ENCODE results near the gene OR2Z1.

The OR2Z1 gene

DNA sequence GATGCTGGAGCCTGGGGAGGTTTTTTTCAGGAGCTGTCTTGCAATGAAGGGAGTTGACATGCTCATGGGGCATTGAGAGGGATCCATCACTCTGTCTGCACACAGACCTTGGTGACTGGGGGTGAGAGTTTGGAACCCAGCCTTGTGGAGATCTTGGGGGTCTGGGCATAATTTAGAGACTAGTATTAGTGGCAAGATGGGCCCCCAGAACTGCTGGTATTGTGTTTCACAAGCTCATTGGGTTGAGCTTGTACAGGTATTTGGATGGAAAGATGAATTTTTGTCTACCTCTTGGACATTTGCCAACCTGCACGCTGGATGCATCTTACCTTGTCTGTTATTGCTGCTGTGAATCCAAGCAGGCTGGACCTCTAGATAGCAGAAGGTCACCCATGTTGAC, at the start of gene OR2Z1:
TSS of gene OR2Z1 (plus strand) at position 301 of the 400 bp plus-strand sequence. CDS start 9,395 bp downstream, outside the sequence.
- DNase-seq (ENCODE audit: low read depth): no peak

- no peak for DNase-seq (ENCODE audit: low read depth)
These were observed 48.0 kb upstream of the OR2Z1 start for GRCh38 chr19:8673276-8673891.

- DNase-seq (ENCODE audit: low read depth): no peak
These were observed 46.4 kb upstream of the OR2Z1 start for GRCh38 chr19:8675066-8675465.

DNA sequence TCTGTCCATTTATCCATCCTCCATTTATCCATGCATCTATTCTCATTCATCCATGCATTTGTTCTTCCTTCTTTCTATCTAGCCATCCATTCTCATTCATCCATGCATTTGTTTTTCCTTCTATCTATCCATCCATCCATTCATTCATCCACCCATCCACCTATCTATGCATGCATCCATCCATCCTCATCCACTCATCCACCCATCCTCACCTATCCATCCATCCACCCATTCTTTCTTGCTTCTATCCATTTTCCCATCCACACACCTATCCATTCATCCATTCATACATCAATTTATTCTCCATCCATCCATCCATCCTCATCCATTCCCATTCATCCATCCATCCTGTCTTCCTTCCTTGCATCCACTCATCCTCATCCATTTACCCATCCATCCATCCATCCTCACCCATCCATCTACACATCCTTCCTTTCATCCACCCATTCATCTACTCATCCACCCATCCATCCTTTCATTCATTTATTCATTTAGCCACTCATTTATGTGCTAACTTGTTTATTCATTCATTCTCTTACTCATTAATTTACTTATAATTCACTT, 43.1 kb upstream of the OR2Z1 start:
- no peak for DNase-seq (ENCODE audit: low read depth)

DNA sequence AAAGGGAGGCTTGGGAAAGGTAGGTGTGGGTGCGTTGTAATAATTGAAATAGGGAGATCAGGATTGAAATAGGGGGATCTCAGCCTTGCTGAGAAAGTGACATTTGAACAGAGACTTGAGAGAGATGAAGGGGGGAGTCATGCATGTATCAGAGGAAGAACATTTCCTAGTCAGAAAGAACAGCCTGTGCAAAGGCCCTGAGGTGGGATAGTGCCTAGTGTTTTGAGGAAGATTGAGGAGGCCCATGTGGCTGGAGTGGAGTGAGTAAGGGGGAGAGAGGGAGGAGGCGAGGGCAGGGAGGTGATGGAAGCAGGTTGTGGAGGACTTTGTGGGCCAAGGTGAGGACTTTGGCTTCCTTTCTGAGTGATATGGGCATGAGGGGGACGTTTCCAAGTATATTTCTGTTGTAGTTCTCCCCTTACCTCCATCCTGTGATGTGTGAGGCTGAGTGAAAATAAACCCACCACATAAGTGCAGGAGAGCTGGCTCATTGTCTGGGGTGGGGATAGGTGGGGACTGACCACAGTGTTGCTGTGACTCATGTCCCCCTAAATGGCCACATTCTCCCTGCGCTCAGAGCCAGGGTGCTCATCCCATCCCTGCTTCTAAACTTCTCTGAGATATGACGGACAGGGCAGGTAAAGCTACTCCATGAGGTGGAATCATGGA, 40.6 kb upstream of the OR2Z1 start:
- no peak for DNase-seq (ENCODE audit: low read depth)

DNA sequence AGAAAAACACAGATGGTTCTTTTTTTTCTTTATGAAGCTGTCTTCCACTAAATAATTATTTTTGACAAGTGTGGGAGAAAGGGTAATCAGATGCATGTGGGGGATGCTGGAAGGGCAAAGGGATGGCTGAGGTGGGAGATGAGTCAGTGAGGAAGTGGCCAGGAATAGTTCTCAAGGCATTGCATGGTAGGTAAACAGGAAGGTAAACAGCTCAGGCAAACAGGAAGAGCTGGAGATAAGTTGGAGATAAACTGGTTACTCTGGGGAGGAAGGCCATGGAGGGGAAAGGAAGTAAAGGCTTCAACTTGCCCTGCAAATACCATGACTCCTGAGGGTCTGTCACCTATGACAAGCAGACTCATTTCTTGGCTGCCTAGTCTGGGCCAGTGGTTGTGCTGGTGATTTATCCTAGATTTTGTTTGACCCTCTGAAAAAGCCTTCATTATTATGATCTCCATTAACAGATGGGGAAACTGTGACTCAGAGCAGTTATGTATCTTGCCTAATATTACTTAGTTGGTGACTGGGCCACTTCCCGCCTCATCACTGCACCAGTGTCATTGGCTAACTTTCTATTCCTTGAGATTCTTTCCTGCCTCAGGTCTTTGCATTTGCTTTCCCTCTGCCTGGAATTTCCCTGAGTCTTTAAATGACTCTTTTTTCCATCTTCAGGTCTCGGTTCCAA, 39.9 kb upstream of the OR2Z1 start:
- DNase-seq (ENCODE audit: low read depth): no peak

DNA sequence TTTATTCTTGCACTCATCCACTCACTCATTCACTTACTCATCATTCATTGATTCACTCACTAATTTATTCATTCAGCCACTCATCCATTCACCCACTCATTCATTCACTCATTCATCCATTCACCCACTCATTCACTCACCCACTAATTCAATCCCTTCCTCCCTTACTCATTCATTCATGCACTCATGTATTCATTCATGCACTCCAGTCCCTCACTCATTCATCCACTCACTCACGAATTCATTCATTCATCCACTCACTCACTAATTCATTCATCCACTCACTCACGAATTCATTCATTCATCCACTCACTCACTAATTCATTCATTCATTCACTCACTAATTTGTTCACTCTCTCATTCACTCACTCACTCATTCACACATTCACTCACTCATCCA, 39.0 kb upstream of the OR2Z1 start:
- DNase-seq (ENCODE audit: low read depth): no peak

DNA sequence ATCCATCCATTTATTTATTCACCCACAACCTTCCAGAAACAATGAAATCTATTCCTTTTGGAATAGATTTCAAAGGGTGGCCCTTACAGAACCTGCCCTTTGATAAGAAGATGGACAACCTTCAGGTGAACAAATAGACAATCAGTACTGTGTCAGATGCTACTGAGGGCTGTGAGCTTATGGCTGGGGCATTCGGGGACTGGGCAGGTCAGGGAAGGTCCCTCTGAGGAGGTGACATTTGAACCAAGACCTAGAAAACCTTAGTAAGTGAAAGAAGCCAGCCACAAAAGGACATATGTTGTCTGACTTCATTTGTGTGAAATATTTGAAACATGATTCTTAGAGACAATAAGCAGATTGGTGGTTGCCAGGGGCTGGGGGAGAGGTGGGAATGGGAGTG, 38.5 kb upstream of the OR2Z1 start:
- DNase-seq (ENCODE audit: low read depth): no peak

DNA sequence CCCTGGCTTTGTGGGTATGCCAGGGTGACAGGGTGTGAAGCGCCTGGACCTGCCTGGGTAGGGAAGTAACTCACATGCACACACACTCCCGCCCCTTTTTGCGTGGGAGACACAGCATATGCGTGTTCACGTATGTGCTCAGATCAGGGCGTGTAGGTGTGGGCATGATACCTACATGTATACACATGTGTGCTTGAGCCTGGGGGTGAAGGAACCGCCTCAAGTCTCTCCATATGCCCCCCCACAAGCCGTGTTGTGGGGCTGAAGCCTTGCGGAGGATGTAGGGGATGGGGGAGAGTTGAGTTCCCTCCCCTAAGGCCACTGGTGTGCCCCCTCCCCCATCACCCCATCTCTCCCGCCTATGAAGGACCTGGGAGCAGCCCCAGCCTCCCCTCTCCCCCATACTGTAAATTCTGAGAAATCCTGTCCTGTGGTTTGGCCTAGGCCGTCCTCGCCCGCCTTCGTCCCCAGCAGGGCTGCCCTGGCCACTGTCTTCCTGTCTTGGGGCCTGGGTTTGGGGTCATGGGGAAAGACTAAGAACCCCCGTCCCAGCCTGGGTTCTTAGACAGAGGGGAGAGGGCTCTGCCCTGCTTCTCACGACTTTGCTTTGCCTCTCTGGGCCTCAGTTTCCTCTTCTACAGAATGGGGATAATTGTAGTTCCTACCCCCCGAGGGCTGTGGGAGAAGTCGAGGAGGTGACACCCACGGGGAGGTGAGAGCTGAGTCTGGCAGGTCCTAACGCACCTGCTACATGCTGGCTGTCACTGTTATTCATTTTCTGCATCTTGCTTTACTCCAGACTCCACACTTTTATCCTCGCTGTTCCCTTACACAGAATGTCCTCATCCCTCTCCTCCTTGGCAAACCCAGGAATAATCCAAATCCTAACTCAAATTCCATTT, 37.2 kb upstream of the OR2Z1 start:
- DNase-seq (ENCODE audit: low read depth): no peak

GRCh38 chr19:8686549-8686948, 34.9 kb upstream of the OR2Z1 start:
- DNase-seq (ENCODE audit: low read depth): no peak

- DNase-seq (ENCODE audit: low read depth): no peak
These were observed 32.5 kb upstream of the OR2Z1 start for GRCh38 chr19:8688930-8689329.

- DNase-seq (ENCODE audit: low read depth): no peak
These were observed 30.5 kb upstream of the OR2Z1 start for GRCh38 chr19:8690753-8691539.

DNA sequence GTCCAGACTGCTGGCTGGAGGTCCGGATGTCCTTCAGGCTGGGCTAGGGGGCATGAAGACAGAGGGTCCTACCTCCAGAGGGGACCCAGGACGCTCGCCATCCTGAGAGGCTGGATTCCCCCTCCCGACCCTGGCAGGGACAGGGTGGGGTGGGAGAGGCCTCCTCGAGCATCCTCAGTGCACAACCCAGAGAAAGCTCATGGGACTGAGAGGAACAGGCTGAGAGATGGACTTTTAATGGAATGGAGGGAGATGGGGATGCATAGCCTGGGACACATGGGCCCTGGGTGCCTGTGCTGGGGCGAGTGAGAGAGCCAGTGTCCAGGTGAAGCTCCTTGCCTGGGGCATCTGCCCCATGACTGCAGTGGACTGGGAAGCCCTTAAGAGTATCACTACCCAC, 25.9 kb upstream of the OR2Z1 start:
- no peak for DNase-seq (ENCODE audit: low read depth)

GRCh38 chr19:8695911-8696310, 25.5 kb upstream of the OR2Z1 start:
- no peak for DNase-seq (ENCODE audit: low read depth)

- no peak for DNase-seq (ENCODE audit: low read depth)
These were observed 24.4 kb upstream of the OR2Z1 start for GRCh38 chr19:8696993-8697392.

GRCh38 chr19:8697671-8698432, 23.6 kb upstream of the OR2Z1 start:
- no peak for DNase-seq (ENCODE audit: low read depth)

- no peak for DNase-seq (ENCODE audit: low read depth)
These were observed 22.9 kb upstream of the OR2Z1 start, which contains the start of gene ACTL9 for GRCh38 chr19:8698433-8699063. TSS of gene ACTL9 (minus strand) at chr19:8698795. CDS start at chr19:8698701, 94 bp downstream.

GRCh38 chr19:8699908-8700307, 21.5 kb upstream of the OR2Z1 start:
- no peak for DNase-seq (ENCODE audit: low read depth)

- DNase-seq (ENCODE audit: low read depth): no peak
These were observed 20.5 kb upstream of the OR2Z1 start for GRCh38 chr19:8700956-8701355.

DNA sequence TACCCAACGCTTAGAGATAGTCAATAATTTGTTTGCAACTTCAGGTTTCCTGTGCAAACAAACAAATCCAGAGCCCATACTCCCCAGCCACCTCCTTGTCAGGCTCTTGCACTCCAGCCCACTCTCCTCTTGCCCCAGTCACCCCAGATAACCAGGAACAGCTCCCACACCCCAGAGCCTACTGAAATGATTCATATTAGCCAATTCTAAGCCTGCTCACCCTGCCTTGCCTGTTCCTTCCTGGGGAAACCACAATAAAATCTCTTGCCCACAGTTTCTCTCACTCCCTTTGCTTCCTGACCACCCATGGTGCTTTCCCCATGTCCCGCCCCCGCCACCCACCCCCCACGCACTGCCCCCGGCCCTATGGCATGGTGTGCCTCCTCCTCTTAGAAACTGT, 19.1 kb upstream of the OR2Z1 start:
- DNase-seq (ENCODE audit: low read depth): peak; percentile 29
